HepG2 (cell line): ENCODE measurements around the gene FBXW10B. TPM values are rescaled to one million over a fixed set of nuclear protein-coding genes. Genes with fewer than 3 reads are reported as not detected.
"Not testable (repeated sequence)": the region's sequence is repeated elsewhere in the genome, so short reads cannot be mapped to it uniquely, and the experiment has no call there.

Source experiments
- ATAC-seq: fragments of 200-7000 bp; cut with Tn5 transposase; 3 replicates; pipeline ENCODE4 v1.9.1; 2020; ENCODE audit warnings: mild to moderate bottlenecking, moderate library complexity
- BruUV-seq: library from RNA; stranded (reverse); fragments of 400-500 nt; replicated peaks from 2 replicates; lab custom pipeline; 2021; lab: Mats Ljungman, UMichigan
- CTCF ChIA-PET: fragments of 300-600 bp; formaldehyde crosslinking; extraction: SDS; loops from one replicate; lab custom pipeline; 2021; ENCODE audit warnings: low total read pairs, inconsistent platforms, low intra/inter-chr PET ratio; lab: Yijun Ruan, JAX
- POLR2A ChIA-PET: fragments of 350-600 bp; sonication (Branson Sonifier 250); formaldehyde crosslinking; loops from one replicate; lab custom pipeline; 2020; ENCODE audit warnings: antibody characterized with exemption, inconsistent platforms; lab: Yijun Ruan, JAX
- DNase-seq: peaks from one replicate; pipeline ENCODE4 v3.0.0-alpha.2; 2015; ENCODE audit warnings: low spot score
- FAIRE-seq: peaks from 3 replicates; lab custom pipeline; 2011; peaks lifted over from hg19 to GRCh38; lab: Jason Lieb, UNC
- H2AFZ ChIP-seq: one replicate; pipeline ENCODE4 v1.6.1; 2011; ENCODE audit warnings: low read length, inconsistent platforms
- H3K27ac ChIP-seq: fragments of 300-600 bp; 3 replicates; pipeline ENCODE4 v1.8.0; 2011; ENCODE audit warnings: mixed run types, mild to moderate bottlenecking, mixed read lengths, low read length, inconsistent platforms; ENCODE audit not compliant: insufficient read depth; ENCODE audit errors: extremely low read length
- H3K27me3 ChIP-seq, 2 experiments: fragments of 200-600 bp in 1 of 2; 2 replicates in 1 of 2; 3 replicates in 1 of 2; pipeline versions ENCODE4 v1.6.0 to v1.8.0; 2011; ENCODE audit warnings: low read length in 2 of 2, mild to moderate bottlenecking in 2 of 2, moderate library complexity in 2 of 2, inconsistent platforms in 1 of 2; ENCODE audit not compliant: insufficient read depth in 2 of 2, control insufficient read depth in 1 of 2
- H3K36me3 ChIP-seq, 2 experiments: fragments of 200-600 bp in 1 of 2; replicated peaks in 1 of 2; 2 replicates in 1 of 2; 3 replicates in 1 of 2; pipeline versions ENCODE4 v1.5.1 to v1.8.0; 2011; ENCODE audit warnings: low read length in 2 of 2, inconsistent platforms in 1 of 2; ENCODE audit not compliant: insufficient read depth in 2 of 2, control insufficient read depth in 1 of 2
- H3K4me1 ChIP-seq: 2 replicates; pipeline ENCODE4 v1.5.1; 2012; ENCODE audit warnings: low read length, inconsistent platforms; ENCODE audit not compliant: insufficient read depth
- H3K4me2 ChIP-seq: 2 replicates; pipeline ENCODE4 v1.6.0; 2011; ENCODE audit warnings: low read depth, low read length, inconsistent platforms
- H3K4me3 ChIP-seq, 3 experiments: fragments of 200-600 bp in 1 of 3; sonication (generic), shearing (Covaris generic) in 1 of 3; replicated peaks in 1 of 3; 2 replicates each; pipeline ENCODE4 v1.5.1; 2011 to 2016; ENCODE audit warnings: low read length in 3 of 3, inconsistent platforms in 2 of 3, low read depth in 2 of 3, mild to moderate bottlenecking in 2 of 3, control low read depth in 1 of 3, mixed read lengths in 1 of 3; ENCODE audit not compliant: insufficient read depth in 1 of 3
- H3K79me2 ChIP-seq: one replicate; pipeline ENCODE4 v1.6.1; 2011; ENCODE audit warnings: low read length, inconsistent platforms; ENCODE audit not compliant: insufficient read depth
- H3K9ac ChIP-seq: 2 replicates; pipeline ENCODE4 v1.6.0; 2011; ENCODE audit warnings: mild to moderate bottlenecking, low read depth, low read length, inconsistent platforms; ENCODE audit not compliant: insufficient read depth
- H3K9me3 ChIP-seq: 2 replicates; pipeline ENCODE4 v1.5.1; 2012; ENCODE audit warnings: mild to moderate bottlenecking, low read length
- H4K20me1 ChIP-seq: 2 replicates; pipeline ENCODE4 v1.6.0; 2011; ENCODE audit warnings: inconsistent platforms, mild to moderate bottlenecking, low read length, moderate library complexity; ENCODE audit not compliant: insufficient read depth
- ATF5 ChIP-seq: sonication (generic); formaldehyde crosslinking; IDR thresholded peaks from 2 replicates; pipeline ENCODE4 v1.4.0; 2020; ENCODE audit warnings: mild to moderate bottlenecking, low read depth, missing genetic modification reagents
- CTCF ChIP-seq: sonication (generic); formaldehyde crosslinking; IDR thresholded peaks from 2 replicates; pipeline ENCODE4 v1.5.0; 2020; ENCODE audit warnings: mild to moderate bottlenecking, missing genetic modification reagents, moderate library complexity
- JUNB ChIP-seq: sonication (generic); formaldehyde crosslinking; IDR thresholded peaks from 2 replicates; pipeline ENCODE4 v1.8.0; 2022; ENCODE audit warnings: missing genetic modification reagents, mild to moderate bottlenecking, borderline replicate concordance
- NR2F6 ChIP-seq, 2 experiments: IDR thresholded peaks; 2 replicates each; pipeline ENCODE4 v1.6.1; 2016; ENCODE audit warnings: antibody characterized with exemption in 1 of 2, mild to moderate bottlenecking in 1 of 2
- SP2 ChIP-seq: sonication (generic); formaldehyde crosslinking; IDR thresholded peaks from 2 replicates; pipeline ENCODE4 v1.5.1; 2020; ENCODE audit warnings: mild to moderate bottlenecking, missing genetic modification reagents
- ZNF414 ChIP-seq: sonication (generic); formaldehyde crosslinking; IDR thresholded peaks from 2 replicates; pipeline ENCODE4 v1.5.0; 2020; ENCODE audit warnings: missing genetic modification reagents
- WGBS: methylation state at CpG from one replicate; pipeline ENCODE4 v1.1.6; 2017; ENCODE audit warnings: low lambda C conversion rate; 5-methylcytosine and 5-hydroxymethylcytosine counted together
- in situ Hi-C: cut with HindIII; loops from 2 replicates; pipeline ENCODE4 v1.10.0; 2017; ENCODE audit warnings: low pct_unique_long_range_greater_than_20kb; ENCODE audit not compliant: extremely low pct_ligation_motif_present
- intact Hi-C: fragments of 100-400 bp; cut with micrococcal nuclease; formaldehyde crosslinking; loops from one replicate; pipeline ENCODE4 v1.10.0; 2022; ENCODE audit not compliant: unreplicated experiment
- polyA plus RNA-seq, 8 experiments: library from polyadenylated mRNA; depleted of rRNA in 3 of 8; stranded (reverse) in 7 of 8; unstranded in 1 of 8; fragments of >200 nt; fragmentation: Illumina TruSeq in 4 of 8; extraction: Trizol in 4 of 8; gene quantifications; 2 replicates each; pipeline versions ENCODE4 v1.2.1 to v1.2.3, GENCODE V29; 2011 to 2016; ENCODE audit warnings: low read depth in 4 of 8, missing spikeins in 1 of 8, mixed read lengths in 1 of 8; ENCODE audit not compliant: insufficient read depth in 1 of 8
- total RNA-seq, 5 experiments: library from RNA; depleted of rRNA; stranded (reverse); fragments of >200 nt; fragmentation: Illumina TruSeq; extraction: Trizol; gene quantifications; 2 replicates each; pipeline ENCODE4 v1.2.3, GENCODE V29; 2016; ENCODE audit warnings: low read depth in 1 of 5

The FBXW10B gene
- total and polyA plus RNA-seq, 2 of the 13 experiments (the other 11 are each of a cell fraction or from before 2014, with no cell fraction given), result 0.13 to 0.15 TPM

- no peak for TF ChIP-seq ZNF414 (CRISPR knock-in tag)
- TF ChIP-seq ATF5, result no peak
- no peak for TF ChIP-seq CTCF (CRISPR knock-in tag)
- no peak for TF ChIP-seq SP2 (CRISPR knock-in tag)
- TF ChIP-seq JUNB, result no peak
- TF ChIP-seq, all 625 proteins: peak for 0
Measured at GRCh38 chr17:15648386-15648785, 28.9 kb upstream of the FBXW10B start (continued).

- H3K4me2 ChIP-seq; H3K27ac ChIP-seq; H2AFZ ChIP-seq; in situ Hi-C loops; intact Hi-C loops; POLR2A ChIA-PET; H3K4me3 ChIP-seq; H3K9ac ChIP-seq; H3K27me3 ChIP-seq; H4K20me1 ChIP-seq; H3K9me3 ChIP-seq; H3K79me2 ChIP-seq; CTCF ChIA-PET; BruUV-seq; DNase-seq; H3K36me3 ChIP-seq; FAIRE-seq; TF ChIP-seq NR2F6 (CRISPR knock-in tag; IDR thresholded peaks at IDR 0.05): not testable (repeated sequence)
- peaks cover 25% of the 10 kb centered on the region for H3K4me1 ChIP-seq
- 0 out of 2 replicates have a peak, but pooled peaks have one; percentile 4 for TF ChIP-seq NR2F6 (IDR thresholded peaks at IDR 0.05)
- peak; percentile 68 for ATAC-seq
- 67% methylated on average over 5 of the region's 5 CpGs for WGBS
Measured at GRCh38 chr17:15645942-15646312, 26.4 kb upstream of the FBXW10B start.
